Karpas-422 (cell line): Measurements from ENCODE around the gene DPM1. TPM values are rescaled to one million over a fixed set of nuclear protein-coding genes. Genes with fewer than 3 reads are reported as not detected.

Source experiments
- DNase-seq: peaks from one replicate; pipeline ENCODE4 v3.0.0-alpha.2; 2015
- H2AFZ ChIP-seq: fragments of 200-600 bp; sonication (generic); 2 replicates; pipeline ENCODE4 v1.6.1; 2014; ENCODE audit warnings: antibody characterized with exemption, low read length, mixed read lengths
- H3K27ac ChIP-seq: fragments of 200-600 bp; sonication (generic); 2 replicates; pipeline ENCODE4 v1.5.1; 2014; ENCODE audit warnings: mild to moderate bottlenecking, low read length, moderate library complexity
- H3K27me3 ChIP-seq: fragments of 200-600 bp; sonication (generic); 2 replicates; pipeline ENCODE4 v1.6.1; 2014; ENCODE audit warnings: low read length, mixed read lengths
- H3K36me3 ChIP-seq: fragments of 200-600 bp; sonication (generic); 2 replicates; pipeline ENCODE4 v1.6.1; 2014; ENCODE audit warnings: low read length, mixed read lengths; ENCODE audit not compliant: insufficient read depth
- H3K4me1 ChIP-seq: fragments of 200-600 bp; sonication (generic); 2 replicates; pipeline ENCODE4 v1.6.1; 2014; ENCODE audit warnings: mild to moderate bottlenecking, low read length, mixed read lengths
- H3K4me2 ChIP-seq: fragments of 200-600 bp; sonication (generic); 2 replicates; pipeline ENCODE4 v1.6.1; 2014; ENCODE audit warnings: low read length, low read depth, mild to moderate bottlenecking; ENCODE audit not compliant: poor library complexity, severe bottlenecking
- H3K4me3 ChIP-seq: fragments of 200-600 bp; sonication (generic); 2 replicates; pipeline ENCODE4 v1.5.1; 2014; ENCODE audit warnings: mild to moderate bottlenecking, antibody characterized with exemption, low read length, mixed read lengths
- H3K79me2 ChIP-seq: fragments of 200-600 bp; sonication (generic); 2 replicates; pipeline ENCODE4 v1.6.1; 2014; ENCODE audit warnings: mild to moderate bottlenecking, low read length, mixed read lengths
- H3K9ac ChIP-seq: fragments of 200-600 bp; sonication (generic); 2 replicates; pipeline ENCODE4 v1.6.0; 2014; ENCODE audit warnings: low read length
- H3K9me2 ChIP-seq: fragments of 200-600 bp; sonication (generic), shearing (Covaris generic); replicated peaks from 2 replicates; pipeline ENCODE4 v1.6.0; 2014; ENCODE audit warnings: mild to moderate bottlenecking, low read length, moderate library complexity; ENCODE audit not compliant: insufficient read depth
- H3K9me3 ChIP-seq: fragments of 300-700, 200-600 bp; sonication (generic); 2 replicates; pipeline ENCODE4 v1.6.1; 2014; ENCODE audit warnings: low read length, mixed read lengths
- H4K20me1 ChIP-seq: fragments of 200-600 bp; sonication (generic); 2 replicates; pipeline ENCODE4 v1.6.1; 2014; ENCODE audit warnings: mild to moderate bottlenecking, antibody characterized with exemption, low read length, low read depth; ENCODE audit not compliant: insufficient read depth
- total RNA-seq: library from RNA; depleted of rRNA; stranded (reverse); fragments of >200 nt; shearing (Covaris generic); gene quantifications from 2 replicates; pipeline ENCODE4 v1.2.3, GENCODE V29; 2014; ENCODE audit warnings: low replicate concordance

The DPM1 gene
- total RNA-seq, 1 experiment from 2014 or later, result 67.2 TPM

GRCh38 chr20:50911030-50911429, 47.3 kb downstream of the DPM1 start:
- DNase-seq, result no peak
- no peaks in the 10 kb centered on the region for H3K9me2 ChIP-seq
- no peak overlapping the region for H2AFZ ChIP-seq
- peaks cover 58% of the 10 kb centered on the region for H3K4me1 ChIP-seq
- peaks cover 99% of the 10 kb centered on the region for H3K79me2 ChIP-seq
- H3K9ac ChIP-seq, result no peak overlapping the region
- no peaks in the 10 kb centered on the region for H3K9me3 ChIP-seq
- H3K27ac ChIP-seq, result peak overlapping the region; percentile 90
- H3K4me2 ChIP-seq, result no peak overlapping the region
- no peak overlapping the region for H3K4me3 ChIP-seq
- peaks cover 65% of the 10 kb centered on the region for H4K20me1 ChIP-seq
- peaks cover 46% of the 10 kb centered on the region; the same call in 1 of the 2 replicates for H3K36me3 ChIP-seq
- no peaks in the 10 kb centered on the region for H3K27me3 ChIP-seq

GRCh38 chr20:50909413-50909812, 48.9 kb downstream of the DPM1 start:
- Histone ChIP-seq H3K4me1 (peaks cover 58% of the 10 kb centered on the region), H2AFZ (no peak overlapping the region), H3K9me3 (no peaks in the 10 kb centered on the region), H4K20me1 (peaks cover 71% of the 10 kb centered on the region), H3K9me2 (no peaks in the 10 kb centered on the region), H3K27ac (no peak overlapping the region), H3K79me2 (peaks cover 99% of the 10 kb centered on the region), H3K36me3 (peaks cover 46% of the 10 kb centered on the region; the same call in 1 of the 2 replicates), H3K4me2 (no peak overlapping the region), H3K9ac (no peak overlapping the region), H3K27me3 (no peaks in the 10 kb centered on the region), H3K4me3 (no peak overlapping the region)
- no peak for DNase-seq

GRCh38 chr20:50904067-50904570, 54.2 kb downstream of the DPM1 start:
- H3K27me3 ChIP-seq, result no peaks in the 10 kb centered on the region
- H3K79me2 ChIP-seq, result peaks cover 95% of the 10 kb centered on the region
- H3K4me1 ChIP-seq, result peaks cover 45% of the 10 kb centered on the region
- peak overlapping the region; percentile 56 for H3K27ac ChIP-seq
- H3K9me3 ChIP-seq, result no peaks in the 10 kb centered on the region
- no peak overlapping the region for H3K9ac ChIP-seq
- peaks cover 73% of the 10 kb centered on the region for H4K20me1 ChIP-seq
- no peak for DNase-seq
- H3K9me2 ChIP-seq, result no peaks in the 10 kb centered on the region
- H2AFZ ChIP-seq, result no peak overlapping the region
- no peak overlapping the region for H3K4me3 ChIP-seq
- no peak overlapping the region for H3K4me2 ChIP-seq
- H3K36me3 ChIP-seq, result peaks cover 59% of the 10 kb centered on the region

- Histone ChIP-seq H3K4me1 (peaks cover 45% of the 10 kb centered on the region), H3K9me2 (no peaks in the 10 kb centered on the region), H2AFZ (no peak overlapping the region), H3K79me2 (peaks cover 88% of the 10 kb centered on the region), H3K27me3 (no peaks in the 10 kb centered on the region), H4K20me1 (peaks cover 73% of the 10 kb centered on the region), H3K9ac (no peak overlapping the region), H3K27ac (peak overlapping the region; percentile 56; the same call in 1 of the 2 replicates), H3K9me3 (no peaks in the 10 kb centered on the region), H3K4me2 (no peak overlapping the region), H3K4me3 (no peak overlapping the region), H3K36me3 (peaks cover 65% of the 10 kb centered on the region)
- no peak for DNase-seq
These were observed 54.8 kb downstream of the DPM1 start for GRCh38 chr20:50903353-50904051.

- Histone ChIP-seq H2AFZ (no peak overlapping the region), H3K27ac (no peak overlapping the region; the same call in 1 of the 2 replicates), H3K36me3 (peaks cover 65% of the 10 kb centered on the region), H3K27me3 (no peaks in the 10 kb centered on the region), H3K9ac (no peak overlapping the region), H3K4me3 (no peak overlapping the region), H4K20me1 (peaks cover 59% of the 10 kb centered on the region), H3K9me3 (no peaks in the 10 kb centered on the region), H3K79me2 (peaks cover 69% of the 10 kb centered on the region), H3K4me1 (peaks cover 43% of the 10 kb centered on the region), H3K9me2 (no peaks in the 10 kb centered on the region), H3K4me2 (no peak overlapping the region)
- no peak for DNase-seq
These were observed 57.0 kb downstream of the DPM1 start for GRCh38 chr20:50901301-50901700.

- Histone ChIP-seq H3K9ac (no peak overlapping the region), H3K4me3 (no peak overlapping the region), H3K36me3 (peaks cover 63% of the 10 kb centered on the region), H2AFZ (no peak overlapping the region), H3K9me2 (no peaks in the 10 kb centered on the region), H3K4me1 (peaks cover 32% of the 10 kb centered on the region), H3K9me3 (no peaks in the 10 kb centered on the region), H3K27me3 (no peaks in the 10 kb centered on the region), H3K27ac (no peak overlapping the region), H3K4me2 (no peak overlapping the region), H4K20me1 (peaks cover 51% of the 10 kb centered on the region), H3K79me2 (peaks cover 59% of the 10 kb centered on the region)
- no peak for DNase-seq
These were observed 58.1 kb downstream of the DPM1 start for GRCh38 chr20:50900261-50900660.

- Histone ChIP-seq H3K27me3 (no peaks in the 10 kb centered on the region), H3K9me3 (no peaks in the 10 kb centered on the region), H3K4me2 (no peak overlapping the region), H3K4me1 (peaks cover 20% of the 10 kb centered on the region), H3K27ac (peak overlapping the region; percentile 74), H4K20me1 (peaks cover 33% of the 10 kb centered on the region), H3K9ac (no peak overlapping the region), H3K4me3 (no peak overlapping the region), H3K9me2 (no peaks in the 10 kb centered on the region), H2AFZ (no peak overlapping the region), H3K36me3 (peaks cover 58% of the 10 kb centered on the region), H3K79me2 (peaks cover 53% of the 10 kb centered on the region)
- no peak for DNase-seq
These were observed 59.9 kb downstream of the DPM1 start for GRCh38 chr20:50898475-50898874.

- no peak overlapping the region for H2AFZ ChIP-seq
- no peak overlapping the region for H3K4me2 ChIP-seq
- DNase-seq, result no peak
- H4K20me1 ChIP-seq, result peaks cover 2% of the 10 kb centered on the region
- H3K9me2 ChIP-seq, result no peaks in the 10 kb centered on the region
- no peaks in the 10 kb centered on the region for H3K9me3 ChIP-seq
- H3K27me3 ChIP-seq, result no peaks in the 10 kb centered on the region
- peaks cover 29% of the 10 kb centered on the region for H3K4me1 ChIP-seq
- H3K9ac ChIP-seq, result no peak overlapping the region
- no peak overlapping the region for H3K4me3 ChIP-seq
- H3K79me2 ChIP-seq, result peaks cover 24% of the 10 kb centered on the region
- peaks cover 52% of the 10 kb centered on the region for H3K36me3 ChIP-seq
- H3K27ac ChIP-seq, result peak overlapping the region; percentile 13; the same call in 1 of the 2 replicates
These were observed 63.1 kb downstream of the DPM1 start for GRCh38 chr20:50895111-50895830.
